Activated naive CD8-positive, alpha-beta T cell (primary cell): ENCODE measurements around the gene BRF1.
A peak's percentile ranks its signal among the peaks of the same experiment; 100 is the strongest.

Source experiments
- H3K27ac Mint-ChIP-seq: one replicate; pipeline ENCODE4 v1.8.0; 2021; ENCODE audit warnings: mixed read lengths
- H3K27me3 Mint-ChIP-seq: one replicate; pipeline ENCODE4 v1.8.0; 2021; ENCODE audit warnings: mixed read lengths
- H3K36me3 Mint-ChIP-seq: one replicate; pipeline ENCODE4 v1.8.0; 2021; ENCODE audit warnings: mixed read lengths
- H3K4me1 Mint-ChIP-seq: one replicate; pipeline ENCODE4 v1.8.0; 2021; ENCODE audit warnings: low read depth, mixed read lengths
- H3K4me3 Mint-ChIP-seq: one replicate; pipeline ENCODE4 v1.8.0; 2021; ENCODE audit warnings: mild to moderate bottlenecking, mixed read lengths
- H3K9me3 Mint-ChIP-seq: one replicate; pipeline ENCODE4 v1.8.0; 2021; ENCODE audit warnings: low read depth, mixed read lengths

Gene BRF1

GRCh38 chr14:105326891-105327694, 26.3 kb upstream of the BRF1 start:
- Mint-ChIP-seq H3K4me1 (peaks cover 38% of the 10 kb centered on the region), H3K9me3 (no peaks in the 10 kb centered on the region)

GRCh38 chr14:105326568-105326867, 25.7 kb upstream of the BRF1 start:
- Mint-ChIP-seq H3K27ac (no peak overlapping the region), H3K4me3 (no peak overlapping the region), H3K36me3 (peaks cover 4% of the 10 kb centered on the region), H3K4me1 (peaks cover 32% of the 10 kb centered on the region), H3K27me3 (no peaks in the 10 kb centered on the region), H3K9me3 (no peaks in the 10 kb centered on the region)

More at GRCh38 chr14:105326891-105327694, 26.3 kb upstream of the BRF1 start:
- Mint-ChIP-seq H3K27me3 (no peaks in the 10 kb centered on the region), H3K4me3 (no peak overlapping the region), H3K36me3 (peaks cover 4% of the 10 kb centered on the region), H3K27ac (no peak overlapping the region)

GRCh38 chr14:105325716-105326567, 25.1 kb upstream of the BRF1 start:
- Mint-ChIP-seq H3K27me3 (no peaks in the 10 kb centered on the region), H3K4me3 (no peak overlapping the region), H3K36me3 (peaks cover 4% of the 10 kb centered on the region), H3K4me1 (peaks cover 27% of the 10 kb centered on the region), H3K9me3 (no peaks in the 10 kb centered on the region), H3K27ac (no peak overlapping the region)

- H3K9me3 Mint-ChIP-seq: no peaks in the 10 kb centered on the region
Observed at GRCh38 chr14:105325303-105325702, 24.5 kb upstream of the BRF1 start.

GRCh38 chr14:105324871-105325270, 24.1 kb upstream of the BRF1 start:
- Mint-ChIP-seq H3K4me1 (peaks cover 24% of the 10 kb centered on the region), H3K27ac (no peak overlapping the region), H3K36me3 (peaks cover 4% of the 10 kb centered on the region), H3K27me3 (no peaks in the 10 kb centered on the region), H3K4me3 (no peak overlapping the region), H3K9me3 (no peaks in the 10 kb centered on the region)

More at GRCh38 chr14:105325303-105325702, 24.5 kb upstream of the BRF1 start:
- Mint-ChIP-seq H3K4me3 (no peak overlapping the region), H3K4me1 (peaks cover 25% of the 10 kb centered on the region), H3K27me3 (no peaks in the 10 kb centered on the region), H3K36me3 (peaks cover 4% of the 10 kb centered on the region), H3K27ac (no peak overlapping the region)

GRCh38 chr14:105324080-105324778, 23.4 kb upstream of the BRF1 start:
- H3K27ac Mint-ChIP-seq: no peak overlapping the region
- no peaks in the 10 kb centered on the region for H3K9me3 Mint-ChIP-seq
- no peaks in the 10 kb centered on the region for H3K27me3 Mint-ChIP-seq
- H3K4me3 Mint-ChIP-seq: no peak overlapping the region
- peaks cover 4% of the 10 kb centered on the region for H3K36me3 Mint-ChIP-seq
- peaks cover 24% of the 10 kb centered on the region for H3K4me1 Mint-ChIP-seq

GRCh38 chr14:105323663-105324062, 22.9 kb upstream of the BRF1 start:
- peaks cover 20% of the 10 kb centered on the region for H3K4me1 Mint-ChIP-seq

GRCh38 chr14:105322791-105323556, 22.2 kb upstream of the BRF1 start:
- Mint-ChIP-seq H3K4me3 (no peak overlapping the region), H3K36me3 (peaks cover 4% of the 10 kb centered on the region), H3K4me1 (peaks cover 16% of the 10 kb centered on the region), H3K9me3 (no peaks in the 10 kb centered on the region), H3K27ac (no peak overlapping the region), H3K27me3 (no peaks in the 10 kb centered on the region)

More at GRCh38 chr14:105323663-105324062, 22.9 kb upstream of the BRF1 start:
- Mint-ChIP-seq H3K36me3 (peaks cover 4% of the 10 kb centered on the region), H3K9me3 (no peaks in the 10 kb centered on the region), H3K4me3 (no peak overlapping the region), H3K27me3 (no peaks in the 10 kb centered on the region), H3K27ac (no peak overlapping the region)

- H3K4me3 Mint-ChIP-seq: no peak overlapping the region
- H3K4me1 Mint-ChIP-seq: peaks cover 34% of the 10 kb centered on the region
- no peaks in the 10 kb centered on the region for H3K27me3 Mint-ChIP-seq
- H3K9me3 Mint-ChIP-seq: no peaks in the 10 kb centered on the region
- no peak overlapping the region for H3K27ac Mint-ChIP-seq
- H3K36me3 Mint-ChIP-seq: no peaks in the 10 kb centered on the region
Observed at GRCh38 chr14:105317546-105317945, 16.7 kb upstream of the BRF1 start.

- Mint-ChIP-seq H3K9me3 (no peaks in the 10 kb centered on the region), H3K36me3 (no peaks in the 10 kb centered on the region), H3K4me1 (peaks cover 32% of the 10 kb centered on the region), H3K27ac (no peak overlapping the region), H3K27me3 (no peaks in the 10 kb centered on the region), H3K4me3 (peak overlapping the region; percentile 49)
Observed at GRCh38 chr14:105316968-105317510, 16.2 kb upstream of the BRF1 start.

- no peaks in the 10 kb centered on the region for H3K36me3 Mint-ChIP-seq
Observed at GRCh38 chr14:105316577-105316941, 15.8 kb upstream of the BRF1 start.

GRCh38 chr14:105315941-105316576, 15.3 kb upstream of the BRF1 start:
- Mint-ChIP-seq H3K9me3 (no peaks in the 10 kb centered on the region), H3K36me3 (no peaks in the 10 kb centered on the region), H3K4me3 (peak overlapping the region; percentile 88), H3K27me3 (no peaks in the 10 kb centered on the region), H3K27ac (peak overlapping the region; percentile 61), H3K4me1 (peaks cover 32% of the 10 kb centered on the region)

More at GRCh38 chr14:105316577-105316941, 15.8 kb upstream of the BRF1 start:
- no peaks in the 10 kb centered on the region for H3K9me3 Mint-ChIP-seq
- peak overlapping the region; percentile 88 for H3K4me3 Mint-ChIP-seq
- no peaks in the 10 kb centered on the region for H3K27me3 Mint-ChIP-seq
- peaks cover 32% of the 10 kb centered on the region for H3K4me1 Mint-ChIP-seq
- no peak overlapping the region for H3K27ac Mint-ChIP-seq

- Mint-ChIP-seq H3K27me3 (no peaks in the 10 kb centered on the region), H3K9me3 (no peaks in the 10 kb centered on the region), H3K36me3 (no peaks in the 10 kb centered on the region), H3K27ac (peak overlapping the region; percentile 61), H3K4me3 (peak overlapping the region; percentile 88), H3K4me1 (peaks cover 31% of the 10 kb centered on the region)
Observed at GRCh38 chr14:105315211-105315721, 14.5 kb upstream of the BRF1 start.
